MCF 10A (cell line): ENCODE data around the gene SOS1. TPM values are rescaled to one million over a fixed set of nuclear protein-coding genes. Genes with fewer than 3 reads are reported as not detected.

Experiments used
- BruUV-seq: library from RNA; stranded (reverse); fragments of 400-500 nt; replicated peaks from 2 replicates; lab custom pipeline; 2021; lab: Mats Ljungman, UMichigan
- CTCF ChIA-PET: fragments of 300-600 bp; sonication (Branson Sonifier 250); formaldehyde crosslinking; extraction: SDS; loops from one replicate; lab custom pipeline; 2021; ENCODE audit warnings: antibody characterized with exemption, inconsistent platforms; lab: Yijun Ruan, JAX
- POLR2A ChIA-PET: fragments of 300-600, 350-650 bp; sonication (Branson Sonifier 250); formaldehyde crosslinking; extraction: SDS; loops from one replicate; lab custom pipeline; 2020; ENCODE audit warnings: antibody characterized with exemption, inconsistent platforms; lab: Yijun Ruan, JAX
- DNase-seq: peaks from one replicate; pipeline ENCODE4 v3.0.0-alpha.2; 2018; ENCODE audit not compliant: unreplicated experiment
- H3K27ac Mint-ChIP-seq: one replicate; pipeline ENCODE4 v1.8.0; 2022; ENCODE audit warnings: mild to moderate bottlenecking, low read depth, mixed read lengths; ENCODE audit not compliant: unreplicated experiment
- H3K27me3 Mint-ChIP-seq: one replicate; pipeline ENCODE4 v1.8.0; 2022; ENCODE audit warnings: mixed read lengths; ENCODE audit not compliant: insufficient read depth, unreplicated experiment
- H3K36me3 Mint-ChIP-seq: one replicate; pipeline ENCODE4 v1.8.0; 2022; ENCODE audit warnings: mild to moderate bottlenecking, moderate library complexity, mixed read lengths; ENCODE audit not compliant: insufficient read depth, unreplicated experiment
- H3K4me1 Mint-ChIP-seq: one replicate; pipeline ENCODE4 v1.8.0; 2022; ENCODE audit warnings: mixed read lengths; ENCODE audit not compliant: insufficient read depth, unreplicated experiment
- H3K4me3 Mint-ChIP-seq: one replicate; pipeline ENCODE4 v1.8.0; 2022; ENCODE audit warnings: mild to moderate bottlenecking, moderate library complexity, mixed read lengths; ENCODE audit not compliant: unreplicated experiment
- H3K9me3 Mint-ChIP-seq: one replicate; pipeline ENCODE4 v1.8.0; 2022; ENCODE audit warnings: mixed read lengths; ENCODE audit not compliant: unreplicated experiment
- CTCF ChIP-seq: fragments of 200-600 bp; IDR thresholded peaks from one replicate; pipeline ENCODE4 v1.8.0; 2022; ENCODE audit warnings: antibody characterized with exemption, mild to moderate bottlenecking; ENCODE audit not compliant: unreplicated experiment
- intact Hi-C: fragments of 100-400 bp; cut with micrococcal nuclease; formaldehyde crosslinking; loops from 2 replicates; pipeline ENCODE4 v1.14.1; 2022
- total RNA-seq: library from RNA; stranded (reverse); gene quantifications from 2 replicates; pipeline ENCODE4 v1.2.3, GENCODE V29; 2022

Gene SOS1
- total RNA-seq, 1 experiment from 2014 or later = 18.5 TPM

GRCh38 chr2:39093218-39093898 lies 27.5 kb downstream of the SOS1 start:
- Mint-ChIP-seq H3K9me3 (no peaks in the 10 kb centered on the region), H3K27me3 (no peaks in the 10 kb centered on the region), H3K4me3 (no peak overlapping the region), H3K36me3 (no peaks in the 10 kb centered on the region), H3K4me1 (peaks cover 21% of the 10 kb centered on the region), H3K27ac (peak overlapping the region; percentile 57)
- no peak for TF ChIP-seq CTCF
- intact Hi-C loops = no loop called here
- POLR2A ChIA-PET = interaction anchor here (1.8 kb wide), 1 partner anchor 23 kb away, joined by 6 read pairs; no protein-coding TSS in a partner anchor
- CTCF ChIA-PET = interaction anchor here (1.2 kb wide), 1 partner anchor 134 kb away, joined by 3 read pairs; no protein-coding TSS in a partner anchor
- DNase-seq = no peak
- BruUV-seq = no TSS peak

GRCh38 chr2:39091543-39091942 lies 29.3 kb downstream of the SOS1 start:
- no peak for DNase-seq
- no peaks in the 10 kb centered on the region for H3K9me3 Mint-ChIP-seq
- no peak for TF ChIP-seq CTCF
- POLR2A ChIA-PET = interaction anchor here (1.7 kb wide), 1 partner anchor 22 kb away, joined by 3 read pairs; no protein-coding TSS in a partner anchor
- H3K36me3 Mint-ChIP-seq = no peaks in the 10 kb centered on the region
- CTCF ChIA-PET = interaction anchor here (0.7 to 1.2 kb wide), 2 partner anchors 23 to 49 kb away, joined by 3 to 4 read pairs; no protein-coding TSS in a partner anchor
- no peak overlapping the region for H3K4me3 Mint-ChIP-seq
- H3K27me3 Mint-ChIP-seq = no peaks in the 10 kb centered on the region
- intact Hi-C loops = no loop called here
- no TSS peak for BruUV-seq
- no peak overlapping the region for H3K27ac Mint-ChIP-seq
- H3K4me1 Mint-ChIP-seq = peaks cover 21% of the 10 kb centered on the region

- Mint-ChIP-seq H3K4me1 (peaks cover 20% of the 10 kb centered on the region), H3K36me3 (no peaks in the 10 kb centered on the region), H3K27me3 (no peaks in the 10 kb centered on the region), H3K27ac (no peak overlapping the region), H3K4me3 (no peak overlapping the region), H3K9me3 (no peaks in the 10 kb centered on the region)
- no TSS peak for BruUV-seq
- TF ChIP-seq CTCF = no peak
- intact Hi-C loops = no loop called here
- ChIA-PET POLR2A (interaction anchor here (1.3 to 1.7 kb wide), 2 partner anchors 16 to 22 kb away, joined by 3 to 6 read pairs; no protein-coding TSS in a partner anchor), CTCF (interaction anchor here (0.7 to 1.2 kb wide), 2 partner anchors 22 to 49 kb away, joined by 3 to 4 read pairs; no protein-coding TSS in a partner anchor)
- DNase-seq = no peak
Measured at GRCh38 chr2:39091063-39091462, 29.8 kb downstream of the SOS1 start.

GRCh38 chr2:39080152-39080551 lies 40.7 kb downstream of the SOS1 start:
- no TSS peak for BruUV-seq
- H3K4me1 Mint-ChIP-seq = peaks cover 12% of the 10 kb centered on the region
- intact Hi-C loops = no loop called here
- no peak overlapping the region for H3K27ac Mint-ChIP-seq
- no peaks in the 10 kb centered on the region for H3K9me3 Mint-ChIP-seq
- no peak for TF ChIP-seq CTCF
- CTCF ChIA-PET = interaction anchor here (2.8 kb wide), 1 partner anchor 150 kb away, joined by 7 read pairs; no protein-coding TSS in a partner anchor
- DNase-seq = no peak
- POLR2A ChIA-PET = interaction anchor here (0.7 to 1.0 kb wide), 2 partner anchors 15 to 25 kb away, joined by 3 read pairs; no protein-coding TSS in a partner anchor
- no peaks in the 10 kb centered on the region for H3K27me3 Mint-ChIP-seq
- peaks cover 5% of the 10 kb centered on the region for H3K36me3 Mint-ChIP-seq
- no peak overlapping the region for H3K4me3 Mint-ChIP-seq
